ENCODE results near the gene EPC2. TPM values are rescaled to one million over a fixed set of nuclear protein-coding genes. Genes with fewer than 3 reads are reported as not detected.

The EPC2 gene
- total RNA-seq, 1 donor from 2014 or later: 20.9 TPM

DNA sequence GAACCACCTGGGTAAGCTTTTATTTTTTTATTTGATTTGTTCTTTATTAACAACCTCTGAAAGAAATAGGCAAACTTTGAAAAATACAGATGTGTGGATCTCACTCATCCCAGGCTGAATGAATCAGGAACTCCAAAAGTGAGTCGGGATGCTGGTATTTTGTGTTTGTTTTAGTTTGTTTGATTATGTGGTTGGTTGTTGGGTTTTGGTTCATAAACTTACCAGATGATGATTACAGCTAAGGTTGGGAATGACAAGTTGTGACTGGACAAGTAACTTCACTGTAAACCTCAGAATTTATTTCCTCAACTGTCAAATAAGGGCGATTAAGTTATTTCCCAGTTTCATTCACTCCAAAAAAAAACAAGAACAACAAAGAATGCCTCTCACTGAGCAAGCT, 150.0 kb downstream of the EPC2 start:
- Histone ChIP-seq H3K27me3 (ENCODE audit: control insufficient read depth in 3 of 3, insufficient read depth in 3 of 3, low read length in 3 of 3) (no peaks in the 10 kb centered on the region), H3K4me1 (ENCODE audit: control insufficient read depth in 3 of 3, insufficient read depth in 3 of 3, low read length in 3 of 3) (no peaks in the 10 kb centered on the region), H3K27ac (ENCODE audit: low read depth, low read length) (no peak overlapping the region), H3K36me3 (ENCODE audit: control insufficient read depth in 3 of 3, insufficient read depth in 3 of 3, low read length in 3 of 3) (no peaks in the 10 kb centered on the region), H3K9ac (ENCODE audit: low read depth in 1 of 3, low read length in 3 of 3) (no peak overlapping the region), H3K4me3 (ENCODE audit: low read length in 3 of 3) (no peak overlapping the region), H3K9me3 (ENCODE audit: control insufficient read depth in 3 of 3, low read length in 3 of 3) (no peaks in the 10 kb centered on the region)

DNA sequence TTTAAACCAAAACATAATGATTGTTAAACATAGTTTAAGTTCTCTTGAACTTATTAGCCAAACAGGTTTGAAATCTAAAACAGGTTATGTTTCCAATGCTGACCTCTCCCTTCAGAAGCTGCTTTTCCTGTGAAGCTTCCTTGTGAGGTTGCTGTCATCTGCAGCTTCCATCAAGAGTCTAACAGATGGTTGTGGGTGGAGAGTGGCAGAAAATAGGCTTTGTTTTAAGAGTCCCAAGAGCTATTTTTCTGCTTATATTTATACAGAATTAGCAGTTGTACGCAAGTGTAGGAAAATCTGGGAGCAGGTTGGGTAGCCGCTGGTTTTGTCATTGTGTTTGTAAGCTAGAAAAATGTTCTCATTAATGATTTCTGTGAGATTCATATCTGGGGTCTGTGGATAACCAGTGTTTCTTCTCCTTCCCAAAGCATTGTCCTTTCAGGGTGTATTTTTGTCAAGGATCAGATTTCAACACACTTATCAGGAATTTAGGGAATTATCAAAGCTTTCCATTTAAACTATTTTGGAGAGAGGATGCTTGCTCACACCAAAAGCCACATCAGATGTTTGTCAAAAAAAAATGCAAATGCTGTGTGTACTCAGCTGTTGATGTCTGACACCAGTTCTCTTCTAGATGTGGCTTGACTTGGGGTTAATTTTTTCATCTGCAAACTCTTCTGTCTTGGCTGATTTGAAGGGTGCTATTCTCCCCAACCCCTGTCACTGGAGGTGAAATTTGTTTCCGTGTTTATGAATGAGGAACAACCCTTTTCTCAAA, 152.4 kb downstream of the EPC2 start:
- Histone ChIP-seq H3K4me3 (ENCODE audit: low read length in 3 of 3) (no peak overlapping the region), H3K27me3 (ENCODE audit: control insufficient read depth in 3 of 3, insufficient read depth in 3 of 3, low read length in 3 of 3) (no peaks in the 10 kb centered on the region), H3K4me1 (ENCODE audit: control insufficient read depth in 3 of 3, insufficient read depth in 3 of 3, low read length in 3 of 3) (no peaks in the 10 kb centered on the region), H3K36me3 (ENCODE audit: control insufficient read depth in 3 of 3, insufficient read depth in 3 of 3, low read length in 3 of 3) (no peaks in the 10 kb centered on the region), H3K9ac (ENCODE audit: low read depth in 1 of 3, low read length in 3 of 3) (no peak overlapping the region), H3K9me3 (ENCODE audit: control insufficient read depth in 3 of 3, low read length in 3 of 3) (no peaks in the 10 kb centered on the region), H3K27ac (ENCODE audit: low read depth, low read length) (no peak overlapping the region)

DNA sequence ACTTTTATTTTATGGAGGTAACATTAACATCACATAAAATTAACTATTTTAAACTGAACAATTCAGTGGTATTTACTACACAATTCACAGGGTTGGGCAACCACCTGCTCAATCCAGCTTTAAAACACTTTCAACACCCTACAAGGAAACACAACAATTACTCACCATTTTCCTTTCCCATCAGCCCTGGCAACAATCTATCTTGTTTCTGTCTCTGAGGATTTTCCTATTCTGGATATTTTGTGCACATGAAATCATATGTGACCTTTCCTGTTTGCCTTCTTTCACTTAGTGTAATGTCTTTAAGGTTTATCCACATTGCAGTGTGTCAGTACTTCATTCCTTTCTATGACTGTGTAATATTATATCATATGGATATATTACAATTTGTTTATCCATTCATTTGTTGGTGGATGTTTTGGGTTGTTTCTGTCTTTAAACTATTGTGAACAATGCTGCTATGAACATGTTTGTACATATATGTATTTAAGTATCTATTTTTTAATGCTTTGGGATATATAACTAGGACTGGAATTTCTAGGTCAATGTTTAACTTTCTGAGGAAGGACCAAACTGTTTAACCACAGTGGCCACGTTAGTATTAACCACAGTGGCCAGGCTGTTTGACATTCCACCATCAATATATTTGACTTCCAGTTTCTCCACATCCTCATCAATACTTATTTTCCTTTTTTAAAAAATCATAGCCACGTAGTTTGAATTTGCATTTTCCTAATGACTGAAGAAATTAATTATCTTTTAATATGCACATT, 158.1 kb downstream of the EPC2 start:
- Histone ChIP-seq H3K9ac (ENCODE audit: low read depth in 1 of 3, low read length in 3 of 3) (no peak overlapping the region), H3K27ac (ENCODE audit: low read depth, low read length) (no peak overlapping the region), H3K9me3 (ENCODE audit: control insufficient read depth in 3 of 3, low read length in 3 of 3) (no peaks in the 10 kb centered on the region), H3K27me3 (ENCODE audit: control insufficient read depth in 3 of 3, insufficient read depth in 3 of 3, low read length in 3 of 3) (no peaks in the 10 kb centered on the region), H3K4me1 (ENCODE audit: control insufficient read depth in 3 of 3, insufficient read depth in 3 of 3, low read length in 3 of 3) (no peaks in the 10 kb centered on the region), H3K4me3 (ENCODE audit: low read length in 3 of 3) (no peak overlapping the region), H3K36me3 (ENCODE audit: control insufficient read depth in 3 of 3, insufficient read depth in 3 of 3, low read length in 3 of 3) (no peaks in the 10 kb centered on the region)

DNA sequence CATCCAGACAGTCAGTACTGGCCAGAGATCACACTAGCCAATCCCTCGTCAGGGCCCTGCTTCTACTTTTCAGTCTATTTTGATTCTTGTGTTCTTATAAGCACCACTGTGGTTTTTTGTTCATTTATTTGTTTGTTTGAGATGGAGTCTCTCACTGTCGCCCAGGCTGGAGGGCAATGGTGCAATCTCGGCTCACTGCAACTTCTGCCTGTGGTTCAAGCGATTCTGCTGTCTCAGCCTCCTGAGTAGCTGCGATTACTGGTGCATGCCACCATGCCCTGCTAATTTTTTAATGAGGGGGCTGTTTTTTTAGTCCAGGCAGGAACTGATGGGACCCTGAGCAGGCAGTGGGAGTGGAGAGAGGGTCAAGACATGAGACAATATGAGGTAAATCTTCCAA, 165.5 kb downstream of the EPC2 start:
- no peak overlapping the region for H3K9ac ChIP-seq (ENCODE audit: low read depth in 1 of 3, low read length in 3 of 3)
- no peak overlapping the region for H3K4me3 ChIP-seq (ENCODE audit: low read length in 3 of 3)
- no peaks in the 10 kb centered on the region for H3K9me3 ChIP-seq (ENCODE audit: control insufficient read depth in 3 of 3, low read length in 3 of 3)
- H3K27me3 ChIP-seq (ENCODE audit: control insufficient read depth in 3 of 3, insufficient read depth in 3 of 3, low read length in 3 of 3): no peaks in the 10 kb centered on the region
- H3K4me1 ChIP-seq (ENCODE audit: control insufficient read depth in 3 of 3, insufficient read depth in 3 of 3, low read length in 3 of 3): peaks cover 0 to 3% (median 0%) of the 10 kb centered on the region in 3 donors
- H3K36me3 ChIP-seq (ENCODE audit: control insufficient read depth in 3 of 3, insufficient read depth in 3 of 3, low read length in 3 of 3): no peaks in the 10 kb centered on the region
- no peak overlapping the region for H3K27ac ChIP-seq (ENCODE audit: low read depth, low read length)

DNA sequence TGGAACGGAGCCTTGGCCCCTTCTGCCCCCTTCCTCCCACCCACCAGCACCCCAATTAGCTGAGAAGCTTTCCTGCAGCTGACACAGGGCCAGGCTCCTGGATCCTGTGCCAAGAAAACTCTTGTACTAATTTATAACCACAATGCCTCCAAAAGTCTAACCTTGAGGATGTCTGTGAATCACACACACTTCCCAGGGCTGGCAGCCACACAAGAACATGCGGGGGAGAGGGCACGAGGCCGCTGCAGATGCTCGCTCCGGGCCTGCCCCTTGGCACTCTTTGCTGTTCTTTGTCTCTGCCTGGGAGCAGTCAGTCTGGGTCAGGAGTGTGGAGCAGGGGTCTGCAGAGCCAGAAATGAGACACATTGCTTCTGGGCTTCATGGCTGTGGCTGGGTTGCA, 167.8 kb downstream of the EPC2 start:
- Histone ChIP-seq H3K9me3 (ENCODE audit: control insufficient read depth in 3 of 3, low read length in 3 of 3) (no peaks in the 10 kb centered on the region), H3K4me3 (ENCODE audit: low read length in 3 of 3) (no peak overlapping the region), H3K9ac (ENCODE audit: low read depth in 1 of 3, low read length in 3 of 3) (no peak overlapping the region), H3K4me1 (ENCODE audit: control insufficient read depth in 3 of 3, insufficient read depth in 3 of 3, low read length in 3 of 3) (peaks cover 0 to 7% (median 2%) of the 10 kb centered on the region in 3 donors), H3K27me3 (ENCODE audit: control insufficient read depth in 3 of 3, insufficient read depth in 3 of 3, low read length in 3 of 3) (no peaks in the 10 kb centered on the region), H3K36me3 (ENCODE audit: control insufficient read depth in 3 of 3, insufficient read depth in 3 of 3, low read length in 3 of 3) (no peaks in the 10 kb centered on the region), H3K27ac (ENCODE audit: low read depth, low read length) (no peak overlapping the region)

DNA sequence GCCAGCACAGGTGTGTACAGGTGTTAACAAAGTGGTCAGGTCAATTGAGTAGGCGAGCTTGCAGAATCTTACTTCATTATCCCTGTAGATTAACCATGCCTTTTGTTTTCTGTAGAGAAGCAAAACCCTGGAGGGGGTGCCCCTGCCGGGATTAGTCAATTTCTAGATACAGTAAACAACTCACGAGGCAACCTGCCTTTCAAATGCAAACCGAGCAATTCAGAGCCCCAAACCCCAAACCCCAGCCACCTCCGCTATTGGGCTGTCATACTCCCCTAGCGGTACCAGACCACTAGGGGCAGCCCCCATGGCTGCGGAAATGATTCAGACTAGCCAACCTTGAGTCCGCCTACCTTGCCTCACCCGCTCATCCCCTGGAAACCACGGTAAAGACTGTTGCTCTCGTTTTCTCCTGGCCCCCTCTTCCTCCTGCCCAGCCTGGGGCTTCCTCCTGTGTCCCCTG, 169.1 kb downstream of the EPC2 start:
- H3K27ac ChIP-seq (ENCODE audit: low read depth, low read length): no peak overlapping the region
- no peak overlapping the region for H3K4me3 ChIP-seq (ENCODE audit: low read length in 3 of 3)
- no peak overlapping the region for H3K9ac ChIP-seq (ENCODE audit: low read depth in 1 of 3, low read length in 3 of 3)
- H3K9me3 ChIP-seq (ENCODE audit: control insufficient read depth in 3 of 3, low read length in 3 of 3): no peaks in the 10 kb centered on the region
- H3K4me1 ChIP-seq (ENCODE audit: control insufficient read depth in 3 of 3, insufficient read depth in 3 of 3, low read length in 3 of 3): peaks cover 0 to 7% (median 2%) of the 10 kb centered on the region in 3 donors
- H3K27me3 ChIP-seq (ENCODE audit: control insufficient read depth in 3 of 3, insufficient read depth in 3 of 3, low read length in 3 of 3): no peaks in the 10 kb centered on the region
- no peaks in the 10 kb centered on the region for H3K36me3 ChIP-seq (ENCODE audit: control insufficient read depth in 3 of 3, insufficient read depth in 3 of 3, low read length in 3 of 3)

DNA sequence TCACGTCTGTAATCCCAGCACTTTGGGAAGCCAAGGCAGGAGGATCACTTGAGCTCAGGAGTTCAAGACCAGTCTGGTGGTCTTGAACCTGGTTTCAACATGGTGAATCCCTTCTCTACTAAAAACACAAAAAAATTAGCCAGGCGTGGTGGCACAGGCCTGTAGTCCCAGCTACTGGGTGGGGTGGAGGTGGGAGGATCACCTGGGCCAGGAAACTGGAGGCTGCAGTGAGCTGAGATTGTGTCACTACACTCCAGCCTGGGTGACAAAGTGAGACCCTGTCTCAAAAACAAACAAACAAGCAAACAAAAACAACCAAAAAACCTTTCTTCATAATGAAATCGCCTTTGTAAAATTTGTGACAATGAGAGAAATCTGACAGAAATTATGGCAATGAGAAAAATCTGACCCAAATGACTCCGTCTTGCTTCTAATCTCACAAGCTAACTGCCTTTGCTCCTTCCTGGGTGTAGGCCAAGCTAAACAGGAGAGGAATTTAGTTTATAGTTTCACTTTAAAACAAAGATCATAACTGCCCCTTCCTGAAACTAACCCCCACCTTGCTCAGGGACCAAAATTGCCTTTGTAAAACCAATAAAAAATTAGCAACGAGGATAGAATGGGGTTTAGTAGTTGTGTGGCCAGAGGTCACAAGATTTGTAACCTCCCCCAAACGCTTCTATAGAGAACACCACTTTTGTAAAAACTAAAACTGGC, 169.8 kb downstream of the EPC2 start:
- Histone ChIP-seq H3K4me3 (ENCODE audit: low read length in 3 of 3) (no peak overlapping the region), H3K9ac (ENCODE audit: low read depth in 1 of 3, low read length in 3 of 3) (no peak overlapping the region), H3K36me3 (ENCODE audit: control insufficient read depth in 3 of 3, insufficient read depth in 3 of 3, low read length in 3 of 3) (no peaks in the 10 kb centered on the region), H3K4me1 (ENCODE audit: control insufficient read depth in 3 of 3, insufficient read depth in 3 of 3, low read length in 3 of 3) (peaks cover 0 to 7% (median 2%) of the 10 kb centered on the region in 3 donors), H3K27me3 (ENCODE audit: control insufficient read depth in 3 of 3, insufficient read depth in 3 of 3, low read length in 3 of 3) (no peaks in the 10 kb centered on the region), H3K27ac (ENCODE audit: low read depth, low read length) (no peak overlapping the region), H3K9me3 (ENCODE audit: control insufficient read depth in 3 of 3, low read length in 3 of 3) (no peaks in the 10 kb centered on the region)

DNA sequence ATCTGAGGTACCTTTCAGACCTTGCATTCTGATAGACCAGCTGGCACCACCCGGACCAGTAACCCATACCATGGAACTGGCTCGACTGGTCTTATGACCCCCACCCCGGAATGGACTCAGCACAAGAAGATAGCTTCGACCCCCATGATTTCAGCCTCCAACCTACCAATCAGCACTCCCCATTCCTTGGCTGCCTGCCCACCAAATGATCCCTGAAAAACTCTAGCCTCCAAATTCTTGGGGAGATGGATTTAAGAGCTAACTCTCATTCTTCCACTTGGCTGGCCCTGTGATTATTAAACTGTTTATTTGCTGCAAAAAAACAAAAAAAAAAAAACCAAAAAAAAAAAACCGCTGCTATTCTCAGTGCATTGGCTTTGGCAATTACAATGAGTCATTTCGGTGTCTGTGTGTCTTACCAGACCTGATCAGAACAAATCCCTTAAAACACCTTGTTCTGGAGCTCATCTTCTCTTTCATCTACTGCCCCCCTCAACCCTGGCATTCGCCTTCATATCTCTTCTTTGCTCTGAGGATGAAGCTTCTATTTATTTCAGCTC, 170.4 kb downstream of the EPC2 start:
- no peaks in the 10 kb centered on the region for H3K36me3 ChIP-seq (ENCODE audit: control insufficient read depth in 3 of 3, insufficient read depth in 3 of 3, low read length in 3 of 3)
- no peak overlapping the region for H3K4me3 ChIP-seq (ENCODE audit: low read length in 3 of 3)
- H3K4me1 ChIP-seq (ENCODE audit: control insufficient read depth in 3 of 3, insufficient read depth in 3 of 3, low read length in 3 of 3): peaks cover 0 to 7% (median 2%) of the 10 kb centered on the region in 3 donors
- H3K27me3 ChIP-seq (ENCODE audit: control insufficient read depth in 3 of 3, insufficient read depth in 3 of 3, low read length in 3 of 3): no peaks in the 10 kb centered on the region
- H3K9me3 ChIP-seq (ENCODE audit: control insufficient read depth in 3 of 3, low read length in 3 of 3): no peaks in the 10 kb centered on the region
- H3K9ac ChIP-seq (ENCODE audit: low read depth in 1 of 3, low read length in 3 of 3): no peak overlapping the region
- H3K27ac ChIP-seq (ENCODE audit: low read depth, low read length): no peak overlapping the region

DNA sequence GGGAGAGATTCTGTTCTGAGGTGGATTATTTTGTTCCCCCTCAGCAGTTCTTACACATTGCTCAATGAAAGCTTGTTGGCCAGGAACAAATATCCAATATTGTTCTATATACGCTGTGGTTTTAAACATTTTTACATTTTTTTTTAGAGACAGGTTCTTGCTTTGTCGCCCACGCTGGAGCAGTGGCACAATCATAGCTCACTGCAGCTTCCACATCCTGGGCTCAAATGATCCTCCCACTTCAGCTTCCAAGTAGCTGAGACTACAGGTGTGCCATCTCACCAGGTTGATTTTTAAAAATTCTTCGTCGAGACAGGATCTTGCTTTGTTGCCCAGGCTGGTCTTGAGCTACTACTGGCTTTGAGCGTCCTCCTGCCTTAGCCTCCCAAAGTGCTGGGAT, 171.6 kb downstream of the EPC2 start:
- Histone ChIP-seq H3K9ac (ENCODE audit: low read depth in 1 of 3, low read length in 3 of 3) (no peak overlapping the region), H3K27ac (ENCODE audit: low read depth, low read length) (no peak overlapping the region), H3K4me1 (ENCODE audit: control insufficient read depth in 3 of 3, insufficient read depth in 3 of 3, low read length in 3 of 3) (peaks cover 0 to 7% (median 2%) of the 10 kb centered on the region in 3 donors), H3K27me3 (ENCODE audit: control insufficient read depth in 3 of 3, insufficient read depth in 3 of 3, low read length in 3 of 3) (no peaks in the 10 kb centered on the region), H3K4me3 (ENCODE audit: low read length in 3 of 3) (no peak overlapping the region), H3K9me3 (ENCODE audit: control insufficient read depth in 3 of 3, low read length in 3 of 3) (no peaks in the 10 kb centered on the region), H3K36me3 (ENCODE audit: control insufficient read depth in 3 of 3, insufficient read depth in 3 of 3, low read length in 3 of 3) (no peaks in the 10 kb centered on the region)
